B cell (primary cell): ENCODE results near the gene ITIH3. TPM values are rescaled to one million over a fixed set of nuclear protein-coding genes. Genes with fewer than 3 reads are reported as not detected.

Source experiments
- ATAC-seq: fragments of 200-7000 bp; cut with Tn5 transposase; one replicate; pipeline ENCODE4 v1.10.0; 2021; ENCODE audit warnings: low read depth, mild to moderate bottlenecking, moderate number of reproducible peaks, moderate library complexity
- CTCF ChIA-PET: fragments of 350-600 bp; sonication (Branson Sonifier 250); formaldehyde crosslinking; loops from one replicate; lab custom pipeline; 2021; ENCODE audit warnings: antibody characterized with exemption, inconsistent platforms; lab: Charles Lee
- POLR2A ChIA-PET: fragments of 350-600 bp; sonication (Branson Sonifier 250); formaldehyde crosslinking; loops from one replicate; lab custom pipeline; 2021; ENCODE audit warnings: antibody characterized with exemption; lab: Charles Lee
- DNase-seq: peaks from one replicate; pipeline ENCODE4 v3.0.0; 2013
- H2AFZ ChIP-seq: 2 replicates; pipeline ENCODE4 v1.6.1; 2012; ENCODE audit warnings: mild to moderate bottlenecking, low read depth, low read length; ENCODE audit not compliant: insufficient read depth, poor library complexity, severe bottlenecking
- H3K27ac ChIP-seq, 2 donors: 1 replicate in 1 of 2; 2 replicates in 1 of 2; pipeline ENCODE4 v1.5.1; 2012 to 2013; ENCODE audit warnings: low read length in 2 of 2, mild to moderate bottlenecking in 2 of 2, moderate library complexity in 1 of 2
- H3K27me3 ChIP-seq, 4 experiments: fragments of 200-600 bp in 1 of 4; sonication (generic) in 1 of 4; replicated peaks in 1 of 4; 1 replicate in 2 of 4; 2 replicates in 2 of 4; pipeline versions ENCODE4 v1.6.1 to v1.7.0; 2013 to 2016; ENCODE audit warnings: low read length in 3 of 4, mild to moderate bottlenecking in 2 of 4, mixed read lengths in 1 of 4, moderate library complexity in 1 of 4; ENCODE audit not compliant: insufficient read depth in 4 of 4, control insufficient read depth in 3 of 4; ENCODE audit errors: control extremely low read depth in 1 of 4
- H3K36me3 ChIP-seq, 2 experiments: replicated peaks in 1 of 2; 1 replicate in 1 of 2; 2 replicates in 1 of 2; pipeline versions ENCODE4 v1.6.1 to v1.7.1; 2013; ENCODE audit warnings: low read length in 1 of 2; ENCODE audit not compliant: insufficient read depth in 2 of 2, control insufficient read depth in 1 of 2; ENCODE audit errors: control extremely low read depth in 1 of 2, extremely low read depth in 1 of 2
- H3K4me1 ChIP-seq, 2 donors: fragments of 200-600 bp in 1 of 2; sonication (generic) in 1 of 2; 1 replicate in 1 of 2; 2 replicates in 1 of 2; pipeline versions ENCODE4 v1.5.1 to v1.6.1; 2013 to 2017; ENCODE audit warnings: low read length in 2 of 2; ENCODE audit not compliant: control insufficient read depth in 2 of 2, insufficient read depth in 2 of 2
- H3K4me2 ChIP-seq: replicated peaks from 2 replicates; pipeline ENCODE3; 2012; ENCODE audit warnings: mild to moderate bottlenecking, low read depth, low read length; ENCODE audit not compliant: poor library complexity, severe bottlenecking
- H3K4me3 ChIP-seq, 5 experiments: fragments of 200-600 bp in 1 of 5; sonication (generic) in 1 of 5; 1 replicate in 3 of 5; 2 replicates in 2 of 5; pipeline versions ENCODE4 v1.5.1 to v1.7.0; 2011 to 2016; ENCODE audit warnings: low read length in 4 of 5, mild to moderate bottlenecking in 4 of 5, low read depth in 2 of 5, control low read depth in 1 of 5, moderate library complexity in 1 of 5; ENCODE audit not compliant: insufficient read depth in 1 of 5; ENCODE audit errors: control extremely low read depth in 1 of 5, extremely low read depth in 1 of 5
- H3K79me2 ChIP-seq: fragments of 200-600 bp; sonication (generic); one replicate; pipeline ENCODE4 v1.6.0; 2016; ENCODE audit warnings: low read length; ENCODE audit not compliant: control insufficient read depth, insufficient read depth
- H3K9ac ChIP-seq: fragments of 200-600 bp; sonication (generic); 2 replicates; pipeline ENCODE4 v1.6.1; 2017; ENCODE audit warnings: mild to moderate bottlenecking, low read length, moderate library complexity
- H3K9me3 ChIP-seq, 3 donors: one replicate each; pipeline versions ENCODE4 v1.6.1 to v1.7.1; 2013; ENCODE audit warnings: low read length in 2 of 3; ENCODE audit not compliant: control insufficient read depth in 2 of 3, insufficient read depth in 1 of 3; ENCODE audit errors: control extremely low read depth in 1 of 3
- H4K20me1 ChIP-seq: 2 replicates; pipeline ENCODE4 v1.6.0; 2012; ENCODE audit warnings: mild to moderate bottlenecking, low read length; ENCODE audit not compliant: insufficient read depth, control insufficient read depth, poor library complexity, severe bottlenecking
- H3K27ac Mint-ChIP-seq: one replicate; pipeline ENCODE4 v1.8.0; 2021; ENCODE audit warnings: mixed read lengths
- H3K27me3 Mint-ChIP-seq: one replicate; pipeline ENCODE4 v1.8.0; 2021; ENCODE audit warnings: mixed read lengths
- H3K4me1 Mint-ChIP-seq: one replicate; pipeline ENCODE4 v1.8.0; 2021; ENCODE audit warnings: mixed read lengths
- H3K4me3 Mint-ChIP-seq: one replicate; pipeline ENCODE4 v1.8.0; 2021; ENCODE audit warnings: mixed read lengths
- H3K9me3 Mint-ChIP-seq: one replicate; pipeline ENCODE4 v1.8.0; 2022; ENCODE audit warnings: mixed read lengths; ENCODE audit not compliant: insufficient read depth
- EZH2 ChIP-seq: IDR thresholded peaks from 2 replicates; pipeline ENCODE4 v1.6.1; 2012; ENCODE audit warnings: borderline replicate concordance, low read depth, mild to moderate bottlenecking, moderate library complexity, low read length; ENCODE audit not compliant: insufficient read depth, poor library complexity, severe bottlenecking
- WGBS: methylation state at CpG from one replicate; pipeline ENCODE4 v1.1.5; 2013; ENCODE audit warnings: missing lambda C conversion rate; ENCODE audit not compliant: insufficient coverage; 5-methylcytosine and 5-hydroxymethylcytosine counted together
- intact Hi-C: fragments of 100-400 bp; cut with micrococcal nuclease; formaldehyde crosslinking; loops from one replicate; pipeline ENCODE4 v1.10.0; 2022
- polyA plus RNA-seq: library from polyadenylated mRNA; depleted of rRNA; stranded (reverse); fragments of >200 nt; gene quantifications from 2 replicates; pipeline ENCODE4 v1.2.3, GENCODE V29; 2012
- total RNA-seq, 2 donors: library from RNA; stranded (reverse); fragments of 120-200 nt in 1 of 2; gene quantifications; 1 replicate in 1 of 2; 2 replicates in 1 of 2; pipeline versions ENCODE4 v1.2.3 to v1.2.4, GENCODE V29; 2013 to 2022
- TF ChIP-seq, protein P1 (sequence below): fragments of 200-600 bp; IDR thresholded peaks from one replicate; pipeline ENCODE4 v1.8.0; 2022; ENCODE audit warnings: antibody characterized with exemption, mild to moderate bottlenecking

Gene ITIH3
- total and polyA plus RNA-seq, 2 donors (not counting 1 experiment from before 2014, with no cell fraction given) = not detected

GRCh38 chr3:52788890-52789745 is 5.5 kb upstream of the ITIH3 start:
- no peaks in the 10 kb centered on the region for H3K27me3 ChIP-seq
- Mint-ChIP-seq H3K9me3 (no peaks in the 10 kb centered on the region), H3K4me1 (no peaks in the 10 kb centered on the region), H3K27ac (no peak overlapping the region), H3K27me3 (no peaks in the 10 kb centered on the region), H3K4me3 (no peak overlapping the region)
- H3K4me1 ChIP-seq = no peaks in the 10 kb centered on the region
- H3K4me2 ChIP-seq = no peak overlapping the region
- no peaks in the 10 kb centered on the region for H3K9me3 ChIP-seq
- H2AFZ ChIP-seq = no peak overlapping the region
- no peaks in the 10 kb centered on the region for H3K36me3 ChIP-seq
- TF ChIP-seq EZH2 = no peak
- TF ChIP-seq, protein P1, sequence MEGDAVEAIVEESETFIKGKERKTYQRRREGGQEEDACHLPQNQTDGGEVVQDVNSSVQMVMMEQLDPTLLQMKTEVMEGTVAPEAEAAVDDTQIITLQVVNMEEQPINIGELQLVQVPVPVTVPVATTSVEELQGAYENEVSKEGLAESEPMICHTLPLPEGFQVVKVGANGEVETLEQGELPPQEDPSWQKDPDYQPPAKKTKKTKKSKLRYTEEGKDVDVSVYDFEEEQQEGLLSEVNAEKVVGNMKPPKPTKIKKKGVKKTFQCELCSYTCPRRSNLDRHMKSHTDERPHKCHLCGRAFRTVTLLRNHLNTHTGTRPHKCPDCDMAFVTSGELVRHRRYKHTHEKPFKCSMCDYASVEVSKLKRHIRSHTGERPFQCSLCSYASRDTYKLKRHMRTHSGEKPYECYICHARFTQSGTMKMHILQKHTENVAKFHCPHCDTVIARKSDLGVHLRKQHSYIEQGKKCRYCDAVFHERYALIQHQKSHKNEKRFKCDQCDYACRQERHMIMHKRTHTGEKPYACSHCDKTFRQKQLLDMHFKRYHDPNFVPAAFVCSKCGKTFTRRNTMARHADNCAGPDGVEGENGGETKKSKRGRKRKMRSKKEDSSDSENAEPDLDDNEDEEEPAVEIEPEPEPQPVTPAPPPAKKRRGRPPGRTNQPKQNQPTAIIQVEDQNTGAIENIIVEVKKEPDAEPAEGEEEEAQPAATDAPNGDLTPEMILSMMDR = no peak
- H3K79me2 ChIP-seq = no peaks in the 10 kb centered on the region
- ChIA-PET CTCF (interaction anchor here (1.4 kb wide), 1 partner anchor 13 kb away, joined by 4 read pairs; no protein-coding TSS in a partner anchor), POLR2A (interaction anchor here (0.6 kb wide), 1 partner anchor 254 kb away, joined by 3 read pairs; no protein-coding TSS in a partner anchor)
- H4K20me1 ChIP-seq = no peaks in the 10 kb centered on the region
- ATAC-seq (no peak), DNase-seq (no peak)
- H3K27ac ChIP-seq = no peak overlapping the region
- no peak overlapping the region for H3K9ac ChIP-seq
- intact Hi-C loops = no loop called here
- WGBS = 90% methylated on average over 16 of the region's 16 CpGs
- no peak overlapping the region for H3K4me3 ChIP-seq

DNA sequence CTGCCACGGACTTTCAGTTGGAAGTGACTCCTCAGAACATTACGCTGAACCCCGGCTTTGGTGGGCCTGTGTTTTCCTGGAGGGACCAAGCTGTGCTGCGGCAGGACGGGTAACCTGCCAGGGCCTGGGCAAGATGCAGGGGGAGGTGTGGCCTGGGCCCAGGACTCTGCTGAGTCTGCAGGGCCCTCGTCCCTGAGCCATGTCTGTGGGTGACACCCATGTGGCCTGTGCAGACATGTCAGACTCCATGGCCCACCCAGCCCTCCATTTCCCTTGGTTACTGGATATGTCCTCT is 4.9 kb upstream of the ITIH3 start:
- POLR2A ChIA-PET = no interaction called here
- no peak overlapping the region for H3K4me3 Mint-ChIP-seq
- H3K79me2 ChIP-seq = no peaks in the 10 kb centered on the region
- H3K9ac ChIP-seq = no peak overlapping the region
- no peaks in the 10 kb centered on the region for H3K27me3 ChIP-seq
- H4K20me1 ChIP-seq = no peaks in the 10 kb centered on the region
- H3K9me3 Mint-ChIP-seq = no peaks in the 10 kb centered on the region
- no peaks in the 10 kb centered on the region for H3K27me3 Mint-ChIP-seq
- H3K4me3 ChIP-seq = no peak overlapping the region
- no peaks in the 10 kb centered on the region for H3K9me3 ChIP-seq
- H3K4me1 Mint-ChIP-seq = no peaks in the 10 kb centered on the region
- no peaks in the 10 kb centered on the region for H3K36me3 ChIP-seq
- 93% methylated on average over 6 of the region's 6 CpGs for whole genome bisulfite sequencing
- no peaks in the 10 kb centered on the region for H3K4me1 ChIP-seq
- H3K27ac ChIP-seq = no peak overlapping the region
- CTCF ChIA-PET = no interaction called here
- TF ChIP-seq, protein P1 = no peak
- TF ChIP-seq EZH2 = no peak
- intact Hi-C loops = no loop called here
- H3K4me2 ChIP-seq = no peak overlapping the region
- H2AFZ ChIP-seq = no peak overlapping the region
- no peak for ATAC-seq
- no peak overlapping the region for H3K27ac Mint-ChIP-seq
- no peak for DNase-seq
